SU-DHL-6 (cell line): ENCODE data around the gene RNF123.

Experiments used
- CTCF ChIP-seq: fragments of 200-600 bp; sonication (generic); IDR thresholded peaks from one replicate; pipeline ENCODE4 v1.5.1; 2017; ENCODE audit warnings: antibody characterized with exemption, mild to moderate bottlenecking, low read length, moderate library complexity; ENCODE audit not compliant: insufficient read depth, poor library complexity, severe bottlenecking
- EZH2phosphoT487 ChIP-seq: fragments of 200-600 bp; sonication (generic), shearing (Covaris generic); conservative IDR thresholded peaks from 2 replicates; pipeline ENCODE4 v1.6.1; 2018; ENCODE audit warnings: mild to moderate bottlenecking, antibody characterized with exemption, low read length, moderate library complexity, mixed read lengths

- TF ChIP-seq CTCF (no peak), EZH2phosphoT487 (no peak)
Observed at GRCh38 chr3:49667701-49668413, 21.5 kb upstream of the RNF123 start.
